WTC11 (cell line): ENCODE results near the gene SLC30A3. TPM values are rescaled to one million over a fixed set of nuclear protein-coding genes. Genes with fewer than 3 reads are reported as not detected.

Experiments
- FOXK1 ChIP-seq: sonication (generic); formaldehyde crosslinking; IDR thresholded peaks from 2 replicates; pipeline ENCODE4 v1.8.0; 2022; ENCODE audit warnings: mild to moderate bottlenecking, moderate library complexity, missing genetic modification reagents
- FOXP1 ChIP-seq: sonication (generic); formaldehyde crosslinking; IDR thresholded peaks from 2 replicates; pipeline ENCODE4 v1.8.0; 2022; ENCODE audit warnings: missing genetic modification reagents, mild to moderate bottlenecking, moderate library complexity, borderline replicate concordance
- JUN ChIP-seq: sonication (generic); formaldehyde crosslinking; IDR thresholded peaks from 2 replicates; pipeline ENCODE4 v1.8.0; 2023; ENCODE audit warnings: mild to moderate bottlenecking, missing genetic modification reagents
- NR2C2 ChIP-seq: sonication (generic); formaldehyde crosslinking; IDR thresholded peaks from 2 replicates; pipeline ENCODE4 v1.8.0; 2022; ENCODE audit warnings: mild to moderate bottlenecking, missing genetic modification reagents
- SMAD3 ChIP-seq: sonication (generic); formaldehyde crosslinking; IDR thresholded peaks from 2 replicates; pipeline ENCODE4 v1.8.0; 2022; ENCODE audit warnings: missing genetic modification reagents, mild to moderate bottlenecking, borderline replicate concordance
- SMAD4 ChIP-seq: sonication (generic); formaldehyde crosslinking; IDR thresholded peaks from 2 replicates; pipeline ENCODE4 v1.8.0; 2022; ENCODE audit warnings: mild to moderate bottlenecking, missing genetic modification reagents
- SP1 ChIP-seq: sonication (generic); formaldehyde crosslinking; conservative IDR thresholded peaks from 2 replicates; pipeline ENCODE4 v1.8.1; 2022; ENCODE audit warnings: missing genetic modification reagents
- TEAD4 ChIP-seq: sonication (generic); formaldehyde crosslinking; IDR thresholded peaks from 2 replicates; pipeline ENCODE4 v1.8.0; 2022; ENCODE audit warnings: mild to moderate bottlenecking, missing genetic modification reagents
- total RNA-seq: library from RNA; stranded (reverse); gene quantifications from 3 replicates; pipeline ENCODE4 v1.2.3, GENCODE V29; 2021
- TF ChIP-seq, protein P1 (sequence below): fragments of 250-450 bp; sonication (Bioruptor Pico); IDR thresholded peaks from 2 replicates; pipeline ENCODE4 v1.9.0; 2021; ENCODE audit warnings: mild to moderate bottlenecking
- TF ChIP-seq, protein P2 (sequence below): sonication (generic); formaldehyde crosslinking; IDR thresholded peaks from 2 replicates; pipeline ENCODE4 v1.8.1; 2022; ENCODE audit warnings: low read depth, mild to moderate bottlenecking, moderate library complexity, missing genetic modification reagents, borderline replicate concordance
- TF ChIP-seq, protein P3 (sequence below): sonication (generic); formaldehyde crosslinking; IDR thresholded peaks from 2 replicates; pipeline ENCODE4 v1.8.0; 2023; ENCODE audit warnings: mild to moderate bottlenecking, missing genetic modification reagents
- TF ChIP-seq, protein P4 (sequence below): fragments of 200-600 bp; IDR thresholded peaks from 2 replicates; pipeline ENCODE4 v1.8.0; 2022; ENCODE audit warnings: antibody characterized with exemption
- TF ChIP-seq, protein P5 (sequence below): sonication (generic); formaldehyde crosslinking; IDR thresholded peaks from 2 replicates; pipeline ENCODE4 v1.8.1; 2023; ENCODE audit warnings: mild to moderate bottlenecking, missing genetic modification reagents
- TF ChIP-seq, protein P6 (sequence below): sonication (generic); formaldehyde crosslinking; IDR thresholded peaks from 2 replicates; pipeline ENCODE4 v1.8.0; 2022; ENCODE audit warnings: mild to moderate bottlenecking, missing genetic modification reagents
- TF ChIP-seq, protein P7 (sequence below): sonication (generic); formaldehyde crosslinking; IDR thresholded peaks from 2 replicates; pipeline ENCODE4 v1.8.1; 2023; ENCODE audit warnings: mild to moderate bottlenecking, missing genetic modification reagents, moderate library complexity
- TF ChIP-seq, protein P8 (sequence below): sonication (generic); formaldehyde crosslinking; conservative IDR thresholded peaks from 2 replicates; pipeline ENCODE4 v1.8.1; 2023; ENCODE audit warnings: mild to moderate bottlenecking, low read depth, missing genetic modification reagents, moderate library complexity
- TF ChIP-seq, protein P9 (sequence below): sonication (generic); formaldehyde crosslinking; IDR thresholded peaks from 2 replicates; pipeline ENCODE4 v1.8.1; 2023; ENCODE audit warnings: mild to moderate bottlenecking, moderate library complexity, missing genetic modification reagents
- TF ChIP-seq, protein P10 (sequence below): fragments of 250-450 bp; sonication (Bioruptor Pico); IDR thresholded peaks from 2 replicates; pipeline ENCODE4 v1.8.0; 2021; ENCODE audit warnings: mild to moderate bottlenecking
- TF ChIP-seq, protein P11 (sequence below): sonication (generic); formaldehyde crosslinking; IDR thresholded peaks from 2 replicates; pipeline ENCODE4 v1.8.1; 2023; ENCODE audit warnings: mild to moderate bottlenecking, missing genetic modification reagents, moderate library complexity

SLC30A3 gene
- total RNA-seq, 1 experiment from 2014 or later = 8.9 TPM

DNA sequence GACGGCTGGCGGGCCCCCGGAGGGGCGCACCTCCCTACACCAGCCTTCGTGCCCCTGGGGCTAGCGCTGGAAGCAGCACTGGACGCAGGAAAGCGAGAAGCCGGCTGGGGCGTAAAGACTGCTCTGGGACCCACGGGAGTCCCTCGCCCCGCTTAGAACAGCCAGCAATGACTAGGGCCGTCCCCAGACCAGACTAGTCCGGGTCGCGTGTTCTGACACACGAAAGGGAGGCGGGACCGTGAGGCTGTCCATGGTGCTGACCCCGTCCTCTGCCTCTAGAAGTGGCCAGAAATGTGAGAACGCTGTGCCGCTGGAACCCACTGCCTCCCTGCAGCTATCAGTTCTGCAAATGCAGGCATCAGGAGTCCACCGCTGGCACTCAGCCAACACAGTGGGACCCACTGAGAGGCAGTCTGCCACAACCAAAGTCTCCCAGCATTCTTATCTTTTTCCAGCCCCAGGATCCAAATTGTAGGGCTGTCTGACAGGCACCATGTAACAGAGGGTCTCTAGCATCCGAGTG, 45.6 kb upstream of the SLC30A3 start, which contains the start of gene UCN (continued):
- TF ChIP-seq, protein P1, sequence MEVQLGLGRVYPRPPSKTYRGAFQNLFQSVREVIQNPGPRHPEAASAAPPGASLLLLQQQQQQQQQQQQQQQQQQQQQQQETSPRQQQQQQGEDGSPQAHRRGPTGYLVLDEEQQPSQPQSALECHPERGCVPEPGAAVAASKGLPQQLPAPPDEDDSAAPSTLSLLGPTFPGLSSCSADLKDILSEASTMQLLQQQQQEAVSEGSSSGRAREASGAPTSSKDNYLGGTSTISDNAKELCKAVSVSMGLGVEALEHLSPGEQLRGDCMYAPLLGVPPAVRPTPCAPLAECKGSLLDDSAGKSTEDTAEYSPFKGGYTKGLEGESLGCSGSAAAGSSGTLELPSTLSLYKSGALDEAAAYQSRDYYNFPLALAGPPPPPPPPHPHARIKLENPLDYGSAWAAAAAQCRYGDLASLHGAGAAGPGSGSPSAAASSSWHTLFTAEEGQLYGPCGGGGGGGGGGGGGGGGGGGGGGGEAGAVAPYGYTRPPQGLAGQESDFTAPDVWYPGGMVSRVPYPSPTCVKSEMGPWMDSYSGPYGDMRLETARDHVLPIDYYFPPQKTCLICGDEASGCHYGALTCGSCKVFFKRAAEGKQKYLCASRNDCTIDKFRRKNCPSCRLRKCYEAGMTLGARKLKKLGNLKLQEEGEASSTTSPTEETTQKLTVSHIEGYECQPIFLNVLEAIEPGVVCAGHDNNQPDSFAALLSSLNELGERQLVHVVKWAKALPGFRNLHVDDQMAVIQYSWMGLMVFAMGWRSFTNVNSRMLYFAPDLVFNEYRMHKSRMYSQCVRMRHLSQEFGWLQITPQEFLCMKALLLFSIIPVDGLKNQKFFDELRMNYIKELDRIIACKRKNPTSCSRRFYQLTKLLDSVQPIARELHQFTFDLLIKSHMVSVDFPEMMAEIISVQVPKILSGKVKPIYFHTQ (CRISPR knock-in tag) = no peak
- TF ChIP-seq SP1 (CRISPR knock-in tag) (peak; percentile 71), JUN (CRISPR knock-in tag) (peak; percentile 91), SMAD4 (CRISPR knock-in tag) (peak; percentile 83; the same call in 1 of the 2 replicates), TEAD4 (CRISPR knock-in tag) (peak; percentile 62; the same call in 1 of the 2 replicates), FOXK1 (CRISPR knock-in tag) (peak; percentile 79), NR2C2 (CRISPR knock-in tag) (0 out of 2 replicates have a peak, but pooled peaks have one; percentile 43), SMAD3 (CRISPR knock-in tag) (peak; percentile 93), FOXP1 (CRISPR knock-in tag) (peak; percentile 96)
- TF ChIP-seq, protein P2, sequence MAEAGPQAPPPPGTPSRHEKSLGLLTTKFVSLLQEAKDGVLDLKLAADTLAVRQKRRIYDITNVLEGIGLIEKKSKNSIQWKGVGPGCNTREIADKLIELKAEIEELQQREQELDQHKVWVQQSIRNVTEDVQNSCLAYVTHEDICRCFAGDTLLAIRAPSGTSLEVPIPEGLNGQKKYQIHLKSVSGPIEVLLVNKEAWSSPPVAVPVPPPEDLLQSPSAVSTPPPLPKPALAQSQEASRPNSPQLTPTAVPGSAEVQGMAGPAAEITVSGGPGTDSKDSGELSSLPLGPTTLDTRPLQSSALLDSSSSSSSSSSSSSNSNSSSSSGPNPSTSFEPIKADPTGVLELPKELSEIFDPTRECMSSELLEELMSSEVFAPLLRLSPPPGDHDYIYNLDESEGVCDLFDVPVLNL (CRISPR knock-in tag) = peak; percentile 64; the same call in 1 of the 2 replicates
- TF ChIP-seq, protein P3, sequence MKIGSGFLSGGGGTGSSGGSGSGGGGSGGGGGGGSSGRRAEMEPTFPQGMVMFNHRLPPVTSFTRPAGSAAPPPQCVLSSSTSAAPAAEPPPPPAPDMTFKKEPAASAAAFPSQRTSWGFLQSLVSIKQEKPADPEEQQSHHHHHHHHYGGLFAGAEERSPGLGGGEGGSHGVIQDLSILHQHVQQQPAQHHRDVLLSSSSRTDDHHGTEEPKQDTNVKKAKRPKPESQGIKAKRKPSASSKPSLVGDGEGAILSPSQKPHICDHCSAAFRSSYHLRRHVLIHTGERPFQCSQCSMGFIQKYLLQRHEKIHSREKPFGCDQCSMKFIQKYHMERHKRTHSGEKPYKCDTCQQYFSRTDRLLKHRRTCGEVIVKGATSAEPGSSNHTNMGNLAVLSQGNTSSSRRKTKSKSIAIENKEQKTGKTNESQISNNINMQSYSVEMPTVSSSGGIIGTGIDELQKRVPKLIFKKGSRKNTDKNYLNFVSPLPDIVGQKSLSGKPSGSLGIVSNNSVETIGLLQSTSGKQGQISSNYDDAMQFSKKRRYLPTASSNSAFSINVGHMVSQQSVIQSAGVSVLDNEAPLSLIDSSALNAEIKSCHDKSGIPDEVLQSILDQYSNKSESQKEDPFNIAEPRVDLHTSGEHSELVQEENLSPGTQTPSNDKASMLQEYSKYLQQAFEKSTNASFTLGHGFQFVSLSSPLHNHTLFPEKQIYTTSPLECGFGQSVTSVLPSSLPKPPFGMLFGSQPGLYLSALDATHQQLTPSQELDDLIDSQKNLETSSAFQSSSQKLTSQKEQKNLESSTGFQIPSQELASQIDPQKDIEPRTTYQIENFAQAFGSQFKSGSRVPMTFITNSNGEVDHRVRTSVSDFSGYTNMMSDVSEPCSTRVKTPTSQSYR = peak; percentile 83; the same call in 1 of the 2 replicates
- TF ChIP-seq, protein P4, sequence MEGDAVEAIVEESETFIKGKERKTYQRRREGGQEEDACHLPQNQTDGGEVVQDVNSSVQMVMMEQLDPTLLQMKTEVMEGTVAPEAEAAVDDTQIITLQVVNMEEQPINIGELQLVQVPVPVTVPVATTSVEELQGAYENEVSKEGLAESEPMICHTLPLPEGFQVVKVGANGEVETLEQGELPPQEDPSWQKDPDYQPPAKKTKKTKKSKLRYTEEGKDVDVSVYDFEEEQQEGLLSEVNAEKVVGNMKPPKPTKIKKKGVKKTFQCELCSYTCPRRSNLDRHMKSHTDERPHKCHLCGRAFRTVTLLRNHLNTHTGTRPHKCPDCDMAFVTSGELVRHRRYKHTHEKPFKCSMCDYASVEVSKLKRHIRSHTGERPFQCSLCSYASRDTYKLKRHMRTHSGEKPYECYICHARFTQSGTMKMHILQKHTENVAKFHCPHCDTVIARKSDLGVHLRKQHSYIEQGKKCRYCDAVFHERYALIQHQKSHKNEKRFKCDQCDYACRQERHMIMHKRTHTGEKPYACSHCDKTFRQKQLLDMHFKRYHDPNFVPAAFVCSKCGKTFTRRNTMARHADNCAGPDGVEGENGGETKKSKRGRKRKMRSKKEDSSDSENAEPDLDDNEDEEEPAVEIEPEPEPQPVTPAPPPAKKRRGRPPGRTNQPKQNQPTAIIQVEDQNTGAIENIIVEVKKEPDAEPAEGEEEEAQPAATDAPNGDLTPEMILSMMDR = no peak
- TF ChIP-seq, protein P5, sequence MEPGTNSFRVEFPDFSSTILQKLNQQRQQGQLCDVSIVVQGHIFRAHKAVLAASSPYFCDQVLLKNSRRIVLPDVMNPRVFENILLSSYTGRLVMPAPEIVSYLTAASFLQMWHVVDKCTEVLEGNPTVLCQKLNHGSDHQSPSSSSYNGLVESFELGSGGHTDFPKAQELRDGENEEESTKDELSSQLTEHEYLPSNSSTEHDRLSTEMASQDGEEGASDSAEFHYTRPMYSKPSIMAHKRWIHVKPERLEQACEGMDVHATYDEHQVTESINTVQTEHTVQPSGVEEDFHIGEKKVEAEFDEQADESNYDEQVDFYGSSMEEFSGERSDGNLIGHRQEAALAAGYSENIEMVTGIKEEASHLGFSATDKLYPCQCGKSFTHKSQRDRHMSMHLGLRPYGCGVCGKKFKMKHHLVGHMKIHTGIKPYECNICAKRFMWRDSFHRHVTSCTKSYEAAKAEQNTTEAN = 0 out of 2 replicates have a peak, but pooled peaks have one; percentile 55
- TF ChIP-seq, protein P6, sequence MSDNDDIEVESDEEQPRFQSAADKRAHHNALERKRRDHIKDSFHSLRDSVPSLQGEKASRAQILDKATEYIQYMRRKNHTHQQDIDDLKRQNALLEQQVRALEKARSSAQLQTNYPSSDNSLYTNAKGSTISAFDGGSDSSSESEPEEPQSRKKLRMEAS (CRISPR knock-in tag) = peak; percentile 74; the same call in 1 of the 2 replicates
- TF ChIP-seq, protein P7, sequence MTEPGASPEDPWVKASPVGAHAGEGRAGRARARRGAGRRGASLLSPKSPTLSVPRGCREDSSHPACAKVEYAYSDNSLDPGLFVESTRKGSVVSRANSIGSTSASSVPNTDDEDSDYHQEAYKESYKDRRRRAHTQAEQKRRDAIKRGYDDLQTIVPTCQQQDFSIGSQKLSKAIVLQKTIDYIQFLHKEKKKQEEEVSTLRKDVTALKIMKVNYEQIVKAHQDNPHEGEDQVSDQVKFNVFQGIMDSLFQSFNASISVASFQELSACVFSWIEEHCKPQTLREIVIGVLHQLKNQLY (CRISPR knock-in tag) = 0 out of 2 replicates have a peak, but pooled peaks have one; percentile 52
- TF ChIP-seq, protein P8, sequence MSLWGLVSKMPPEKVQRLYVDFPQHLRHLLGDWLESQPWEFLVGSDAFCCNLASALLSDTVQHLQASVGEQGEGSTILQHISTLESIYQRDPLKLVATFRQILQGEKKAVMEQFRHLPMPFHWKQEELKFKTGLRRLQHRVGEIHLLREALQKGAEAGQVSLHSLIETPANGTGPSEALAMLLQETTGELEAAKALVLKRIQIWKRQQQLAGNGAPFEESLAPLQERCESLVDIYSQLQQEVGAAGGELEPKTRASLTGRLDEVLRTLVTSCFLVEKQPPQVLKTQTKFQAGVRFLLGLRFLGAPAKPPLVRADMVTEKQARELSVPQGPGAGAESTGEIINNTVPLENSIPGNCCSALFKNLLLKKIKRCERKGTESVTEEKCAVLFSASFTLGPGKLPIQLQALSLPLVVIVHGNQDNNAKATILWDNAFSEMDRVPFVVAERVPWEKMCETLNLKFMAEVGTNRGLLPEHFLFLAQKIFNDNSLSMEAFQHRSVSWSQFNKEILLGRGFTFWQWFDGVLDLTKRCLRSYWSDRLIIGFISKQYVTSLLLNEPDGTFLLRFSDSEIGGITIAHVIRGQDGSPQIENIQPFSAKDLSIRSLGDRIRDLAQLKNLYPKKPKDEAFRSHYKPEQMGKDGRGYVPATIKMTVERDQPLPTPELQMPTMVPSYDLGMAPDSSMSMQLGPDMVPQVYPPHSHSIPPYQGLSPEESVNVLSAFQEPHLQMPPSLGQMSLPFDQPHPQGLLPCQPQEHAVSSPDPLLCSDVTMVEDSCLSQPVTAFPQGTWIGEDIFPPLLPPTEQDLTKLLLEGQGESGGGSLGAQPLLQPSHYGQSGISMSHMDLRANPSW (CRISPR knock-in tag) = no peak
- TF ChIP-seq, protein P9, sequence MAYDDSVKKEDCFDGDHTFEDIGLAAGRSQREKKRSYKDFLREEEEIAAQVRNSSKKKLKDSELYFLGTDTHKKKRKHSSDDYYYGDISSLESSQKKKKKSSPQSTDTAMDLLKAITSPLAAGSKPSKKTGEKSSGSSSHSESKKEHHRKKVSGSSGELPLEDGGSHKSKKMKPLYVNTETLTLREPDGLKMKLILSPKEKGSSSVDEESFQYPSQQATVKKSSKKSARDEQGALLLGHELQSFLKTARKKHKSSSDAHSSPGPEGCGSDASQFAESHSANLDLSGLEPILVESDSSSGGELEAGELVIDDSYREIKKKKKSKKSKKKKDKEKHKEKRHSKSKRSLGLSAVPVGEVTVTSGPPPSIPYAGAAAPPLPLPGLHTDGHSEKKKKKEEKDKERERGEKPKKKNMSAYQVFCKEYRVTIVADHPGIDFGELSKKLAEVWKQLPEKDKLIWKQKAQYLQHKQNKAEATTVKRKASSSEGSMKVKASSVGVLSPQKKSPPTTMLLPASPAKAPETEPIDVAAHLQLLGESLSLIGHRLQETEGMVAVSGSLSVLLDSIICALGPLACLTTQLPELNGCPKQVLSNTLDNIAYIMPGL (CRISPR knock-in tag) = no peak
- TF ChIP-seq, protein P10, sequence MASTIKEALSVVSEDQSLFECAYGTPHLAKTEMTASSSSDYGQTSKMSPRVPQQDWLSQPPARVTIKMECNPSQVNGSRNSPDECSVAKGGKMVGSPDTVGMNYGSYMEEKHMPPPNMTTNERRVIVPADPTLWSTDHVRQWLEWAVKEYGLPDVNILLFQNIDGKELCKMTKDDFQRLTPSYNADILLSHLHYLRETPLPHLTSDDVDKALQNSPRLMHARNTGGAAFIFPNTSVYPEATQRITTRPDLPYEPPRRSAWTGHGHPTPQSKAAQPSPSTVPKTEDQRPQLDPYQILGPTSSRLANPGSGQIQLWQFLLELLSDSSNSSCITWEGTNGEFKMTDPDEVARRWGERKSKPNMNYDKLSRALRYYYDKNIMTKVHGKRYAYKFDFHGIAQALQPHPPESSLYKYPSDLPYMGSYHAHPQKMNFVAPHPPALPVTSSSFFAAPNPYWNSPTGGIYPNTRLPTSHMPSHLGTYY (CRISPR knock-in tag) = no peak
- TF ChIP-seq, protein P11, sequence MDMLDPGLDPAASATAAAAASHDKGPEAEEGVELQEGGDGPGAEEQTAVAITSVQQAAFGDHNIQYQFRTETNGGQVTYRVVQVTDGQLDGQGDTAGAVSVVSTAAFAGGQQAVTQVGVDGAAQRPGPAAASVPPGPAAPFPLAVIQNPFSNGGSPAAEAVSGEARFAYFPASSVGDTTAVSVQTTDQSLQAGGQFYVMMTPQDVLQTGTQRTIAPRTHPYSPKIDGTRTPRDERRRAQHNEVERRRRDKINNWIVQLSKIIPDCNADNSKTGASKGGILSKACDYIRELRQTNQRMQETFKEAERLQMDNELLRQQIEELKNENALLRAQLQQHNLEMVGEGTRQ (CRISPR knock-in tag) = 0 out of 2 replicates have a peak, but pooled peaks have one; percentile 5
